GM12872 (cell line): ENCODE measurements around the gene FBXL17.
A peak's percentile ranks its signal among the peaks of the same experiment; 100 is the strongest.

ENCODE experiments used
- TF ChIP-seq, protein P1 (sequence below): IDR thresholded peaks from 3 replicates; pipeline ENCODE4 v1.5.1; 2011; ENCODE audit warnings: low read depth, mild to moderate bottlenecking, low read length, moderate library complexity; ENCODE audit not compliant: insufficient read depth

FBXL17 gene

DNA sequence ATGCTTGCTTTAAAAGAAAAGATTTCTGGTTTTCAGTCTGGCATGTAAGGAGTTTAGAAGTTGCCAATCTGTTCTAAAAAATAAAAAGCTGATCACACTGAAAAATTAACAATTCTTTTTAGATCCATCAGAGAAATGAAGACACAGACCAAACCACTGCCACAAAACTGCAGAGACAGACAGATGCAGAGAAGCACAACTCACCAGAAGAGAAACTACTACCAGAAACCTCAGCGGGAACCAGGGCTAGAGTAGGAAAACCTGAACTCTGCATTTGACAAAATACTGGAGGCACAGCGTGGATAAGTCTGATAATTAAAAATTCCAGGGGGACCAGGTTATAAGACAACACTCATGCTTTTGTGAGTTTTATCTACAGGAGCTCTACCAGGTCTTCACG lies 28.8 kb downstream of the FBXL17 start:
- TF ChIP-seq, protein P1, sequence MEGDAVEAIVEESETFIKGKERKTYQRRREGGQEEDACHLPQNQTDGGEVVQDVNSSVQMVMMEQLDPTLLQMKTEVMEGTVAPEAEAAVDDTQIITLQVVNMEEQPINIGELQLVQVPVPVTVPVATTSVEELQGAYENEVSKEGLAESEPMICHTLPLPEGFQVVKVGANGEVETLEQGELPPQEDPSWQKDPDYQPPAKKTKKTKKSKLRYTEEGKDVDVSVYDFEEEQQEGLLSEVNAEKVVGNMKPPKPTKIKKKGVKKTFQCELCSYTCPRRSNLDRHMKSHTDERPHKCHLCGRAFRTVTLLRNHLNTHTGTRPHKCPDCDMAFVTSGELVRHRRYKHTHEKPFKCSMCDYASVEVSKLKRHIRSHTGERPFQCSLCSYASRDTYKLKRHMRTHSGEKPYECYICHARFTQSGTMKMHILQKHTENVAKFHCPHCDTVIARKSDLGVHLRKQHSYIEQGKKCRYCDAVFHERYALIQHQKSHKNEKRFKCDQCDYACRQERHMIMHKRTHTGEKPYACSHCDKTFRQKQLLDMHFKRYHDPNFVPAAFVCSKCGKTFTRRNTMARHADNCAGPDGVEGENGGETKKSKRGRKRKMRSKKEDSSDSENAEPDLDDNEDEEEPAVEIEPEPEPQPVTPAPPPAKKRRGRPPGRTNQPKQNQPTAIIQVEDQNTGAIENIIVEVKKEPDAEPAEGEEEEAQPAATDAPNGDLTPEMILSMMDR: no peak

DNA sequence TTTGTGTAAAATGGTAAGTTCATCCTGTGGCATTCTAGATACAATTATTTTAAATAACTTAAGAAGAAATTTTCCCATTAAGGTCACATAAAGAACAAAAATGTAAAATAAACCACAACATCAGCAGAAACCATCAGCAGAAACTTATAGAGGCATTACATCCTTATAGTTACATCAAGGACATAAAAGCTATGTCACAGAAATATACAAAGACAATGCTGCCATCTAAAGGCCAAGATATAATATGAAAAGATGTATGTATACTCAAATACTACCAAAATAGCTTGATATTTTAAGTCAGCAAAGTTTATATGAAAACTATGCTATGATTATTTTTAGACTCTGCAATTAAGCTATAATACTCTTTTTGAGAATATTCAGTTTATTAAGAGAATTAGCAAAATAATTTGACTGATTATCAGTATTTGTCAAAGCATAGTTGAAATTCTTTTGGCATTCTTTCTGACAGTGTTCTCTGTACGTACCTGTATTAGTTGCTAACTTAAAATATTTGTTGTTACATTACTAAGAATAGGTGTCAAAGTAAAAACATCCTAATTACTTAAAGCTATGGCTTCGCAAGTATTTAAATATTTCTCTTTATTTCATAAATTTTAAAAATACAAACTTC lies 36.2 kb downstream of the FBXL17 start:
- TF ChIP-seq, protein P1: 0 out of 3 replicates have a peak, but pooled peaks have one; percentile 13

DNA sequence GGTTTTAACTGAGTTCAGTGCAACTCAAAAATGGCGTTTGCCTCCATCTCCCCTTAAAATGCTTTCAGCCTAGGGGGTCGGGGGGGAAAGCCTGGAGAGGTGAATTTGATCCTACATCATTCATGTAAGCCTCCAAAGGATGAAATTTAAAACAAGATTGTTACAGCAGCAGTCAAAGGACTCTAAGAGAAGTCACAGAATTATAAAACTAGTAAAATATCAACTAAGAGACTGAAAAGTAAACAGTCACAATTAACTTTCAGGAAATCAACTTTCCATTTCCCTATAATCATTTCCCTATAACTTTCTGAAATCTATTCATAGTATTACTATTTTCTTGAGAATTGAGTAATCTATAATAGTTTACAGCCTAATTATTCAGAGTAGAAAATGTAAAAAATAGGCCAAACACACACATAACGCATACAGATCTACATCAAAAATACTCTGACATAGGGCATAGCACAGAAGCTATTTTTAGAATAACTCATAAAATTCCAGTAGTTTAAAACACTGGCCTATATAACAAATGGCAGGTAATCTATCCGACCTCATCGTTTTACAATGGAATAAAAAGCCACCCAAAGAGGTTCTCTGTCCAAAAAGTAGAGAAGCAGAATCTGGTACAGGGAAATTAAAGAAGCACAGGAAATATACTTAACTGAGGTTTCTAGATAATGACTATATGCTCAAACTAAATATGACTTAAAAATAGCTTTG lies 37.6 kb downstream of the FBXL17 start:
- TF ChIP-seq, protein P1: no peak

- TF ChIP-seq, protein P1: no peak
Observed at GRCh38 chr5:108341866-108342265, 40.0 kb downstream of the FBXL17 start.

DNA sequence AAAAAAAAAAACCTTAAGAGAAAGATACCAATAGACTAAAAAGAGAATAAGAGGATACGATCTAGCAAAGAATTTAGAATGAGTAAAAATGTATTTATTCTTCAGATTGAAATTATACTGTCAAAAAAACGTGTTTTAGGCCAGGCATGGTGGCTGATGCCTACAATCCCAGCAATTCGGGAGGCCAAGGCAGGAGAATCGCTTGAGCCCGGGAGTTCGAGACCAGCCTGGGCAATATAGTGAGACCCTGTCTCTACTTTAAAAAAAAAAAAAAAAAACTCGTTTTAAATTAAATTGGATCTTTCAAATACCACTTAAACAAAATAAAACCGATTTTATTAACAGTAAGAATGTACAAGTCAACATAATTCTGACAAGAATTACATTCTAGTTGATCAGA lies 41.8 kb downstream of the FBXL17 start:
- TF ChIP-seq, protein P1: no peak

- TF ChIP-seq, protein P1: no peak
Observed at GRCh38 chr5:108339220-108339619, 42.7 kb downstream of the FBXL17 start.

- TF ChIP-seq, protein P1: no peak
Observed at GRCh38 chr5:108334225-108334624, 47.7 kb downstream of the FBXL17 start.
